RWPE1 (cell line): ENCODE results near the gene SYNDIG1.
A peak's percentile ranks its signal among the peaks of the same experiment; 100 is the strongest.

Experiments used
- CTCF ChIA-PET: fragments of 350-600 bp; sonication (Branson Sonifier 250); formaldehyde crosslinking; extraction: SDS; loops from one replicate; lab custom pipeline; 2021; lab: Yijun Ruan, JAX
- POLR2A ChIA-PET: fragments of 400-600 bp; formaldehyde crosslinking; extraction: SDS; loops from one replicate; lab custom pipeline; 2020; ENCODE audit warnings: antibody characterized with exemption; ENCODE audit not compliant: low non-redundant PET; lab: Yijun Ruan, JAX
- DNase-seq: peaks from one replicate; pipeline ENCODE4 v3.0.0; 2012; ENCODE audit warnings: low spot score
- H3K27ac ChIP-seq: fragments of 450-650 bp; 2 replicates; pipeline ENCODE4 v1.5.1; 2017
- TF ChIP-seq, protein P1 (sequence below): fragments of 450-650 bp; conservative IDR thresholded peaks from 2 replicates; pipeline ENCODE4 v1.5.1; 2017; ENCODE audit warnings: low read depth, mild to moderate bottlenecking

The SYNDIG1 gene

DNA sequence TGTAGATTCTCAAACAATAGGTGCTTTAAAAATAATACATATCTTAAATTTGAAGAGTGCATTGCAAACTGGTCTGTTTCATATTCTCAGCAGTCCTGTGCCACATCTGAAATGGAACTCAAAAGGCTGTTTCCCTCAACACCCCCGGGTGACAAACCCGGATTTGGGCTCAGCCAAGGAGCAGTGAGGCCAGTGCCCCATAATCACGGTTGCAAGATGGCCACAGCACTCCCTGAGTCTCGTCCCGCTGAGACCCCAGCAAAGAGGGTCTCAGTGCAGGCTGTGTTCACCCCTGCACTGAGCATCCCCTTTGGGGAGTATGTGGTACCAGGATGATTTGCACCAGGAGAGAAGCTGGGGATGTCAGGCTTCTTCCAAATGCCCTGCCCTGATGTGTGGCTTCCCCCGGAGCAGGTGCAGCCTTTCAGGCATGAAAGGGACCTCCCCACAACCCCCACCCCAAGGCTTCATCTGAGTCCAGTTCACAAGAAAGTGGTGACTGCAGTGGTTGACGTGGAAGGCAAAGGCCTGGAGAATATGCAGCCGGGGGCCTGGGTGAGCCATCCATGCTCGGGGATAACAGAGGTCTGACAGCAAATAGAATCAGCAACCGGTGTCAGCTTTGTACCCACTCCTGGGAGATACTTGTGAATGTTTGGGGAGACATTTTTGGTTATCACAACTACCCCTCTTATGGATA lies 202.9 kb downstream of the SYNDIG1 start:
- peak; percentile 21 for DNase-seq
- no peak overlapping the region for H3K27ac ChIP-seq
- TF ChIP-seq, protein P1, sequence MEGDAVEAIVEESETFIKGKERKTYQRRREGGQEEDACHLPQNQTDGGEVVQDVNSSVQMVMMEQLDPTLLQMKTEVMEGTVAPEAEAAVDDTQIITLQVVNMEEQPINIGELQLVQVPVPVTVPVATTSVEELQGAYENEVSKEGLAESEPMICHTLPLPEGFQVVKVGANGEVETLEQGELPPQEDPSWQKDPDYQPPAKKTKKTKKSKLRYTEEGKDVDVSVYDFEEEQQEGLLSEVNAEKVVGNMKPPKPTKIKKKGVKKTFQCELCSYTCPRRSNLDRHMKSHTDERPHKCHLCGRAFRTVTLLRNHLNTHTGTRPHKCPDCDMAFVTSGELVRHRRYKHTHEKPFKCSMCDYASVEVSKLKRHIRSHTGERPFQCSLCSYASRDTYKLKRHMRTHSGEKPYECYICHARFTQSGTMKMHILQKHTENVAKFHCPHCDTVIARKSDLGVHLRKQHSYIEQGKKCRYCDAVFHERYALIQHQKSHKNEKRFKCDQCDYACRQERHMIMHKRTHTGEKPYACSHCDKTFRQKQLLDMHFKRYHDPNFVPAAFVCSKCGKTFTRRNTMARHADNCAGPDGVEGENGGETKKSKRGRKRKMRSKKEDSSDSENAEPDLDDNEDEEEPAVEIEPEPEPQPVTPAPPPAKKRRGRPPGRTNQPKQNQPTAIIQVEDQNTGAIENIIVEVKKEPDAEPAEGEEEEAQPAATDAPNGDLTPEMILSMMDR, result no peak
- ChIA-PET CTCF (no interaction called here), POLR2A (no interaction called here)

DNA sequence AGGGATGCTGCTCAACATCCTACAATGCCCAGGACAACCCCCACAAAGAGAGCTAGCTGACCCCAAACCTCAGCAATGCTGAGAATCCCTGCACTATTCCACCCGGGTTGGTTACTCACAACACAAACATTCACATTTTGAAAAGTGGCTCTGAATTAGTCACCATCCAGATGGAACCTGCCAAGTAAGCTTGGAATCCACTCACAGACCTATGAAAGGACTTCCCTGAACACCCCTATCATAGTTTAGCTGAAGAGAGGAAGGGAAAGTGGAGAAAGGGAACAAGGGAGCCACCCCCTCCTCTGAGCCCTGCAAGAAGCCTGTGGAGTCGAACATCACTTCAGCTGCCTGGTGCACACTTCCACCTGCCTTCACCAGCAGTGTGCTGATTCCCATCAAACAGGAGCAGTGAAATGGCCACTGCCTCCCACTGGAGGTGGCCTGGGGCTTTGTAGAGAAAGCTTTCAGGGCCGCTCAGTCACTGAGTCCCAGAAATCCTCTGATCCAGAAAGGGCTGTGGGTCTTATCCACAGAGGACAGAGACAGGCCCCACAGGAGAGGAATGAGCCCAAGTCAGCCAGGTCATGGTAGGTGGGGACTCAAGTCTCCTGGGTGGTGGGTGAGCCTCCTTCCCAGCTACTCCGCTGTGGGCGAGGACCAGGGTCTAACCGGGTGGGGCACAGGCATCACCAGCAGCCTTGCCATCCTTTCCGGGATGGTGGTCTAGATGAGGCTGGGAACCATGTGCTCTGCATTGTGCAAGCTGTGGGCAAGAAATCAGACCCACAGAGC lies 203.7 kb downstream of the SYNDIG1 start:
- DNase-seq, result peak; percentile 90
- ChIA-PET POLR2A (no interaction called here), CTCF (no interaction called here)
- TF ChIP-seq, protein P1, result no peak
- H3K27ac ChIP-seq, result no peak overlapping the region

DNA sequence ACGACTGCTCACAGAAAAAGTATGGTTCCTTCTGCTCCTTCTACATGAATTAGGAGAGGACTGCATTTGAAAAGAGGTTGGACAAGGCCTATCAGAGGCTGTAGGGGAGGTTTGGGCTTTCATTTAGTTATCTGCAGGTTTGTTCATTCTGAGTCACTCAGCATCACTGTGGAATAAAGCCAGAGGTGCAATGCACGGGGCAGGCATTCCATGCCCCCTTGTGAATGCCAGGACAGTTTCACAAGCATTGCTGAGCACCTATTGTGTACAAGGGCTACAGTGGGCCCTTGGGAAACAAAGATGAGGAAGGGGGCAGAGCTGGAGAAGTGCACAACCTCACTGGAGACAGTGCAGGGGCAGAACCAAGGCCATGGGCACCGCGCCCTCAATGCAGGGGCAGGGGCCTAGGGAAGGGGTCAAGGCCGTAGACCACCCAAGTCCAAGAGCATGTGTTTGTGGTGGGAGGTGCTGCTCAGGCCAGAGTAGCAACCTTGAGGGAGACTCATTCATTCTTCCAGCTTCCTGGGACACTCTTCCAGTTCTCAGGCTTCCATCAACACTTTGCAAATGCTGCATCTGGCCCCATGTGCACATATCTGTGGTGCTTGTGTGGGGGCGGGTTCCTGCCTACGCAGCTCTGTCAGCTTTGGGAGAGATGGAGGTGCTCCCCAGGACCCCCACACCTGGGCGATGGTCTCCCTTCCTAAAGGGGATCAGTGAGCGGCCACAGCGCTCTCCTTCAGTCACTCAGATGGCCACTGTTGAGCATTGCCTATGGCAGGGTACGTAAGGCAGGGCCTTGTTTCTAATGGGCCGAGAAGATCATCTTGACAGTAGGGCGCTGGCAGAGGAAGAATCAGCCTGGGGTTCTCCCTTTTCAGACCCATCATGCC lies 204.5 kb downstream of the SYNDIG1 start:
- no peak overlapping the region for H3K27ac ChIP-seq
- ChIA-PET CTCF (no interaction called here), POLR2A (no interaction called here)
- TF ChIP-seq, protein P1, result no peak
- peak; percentile 44 for DNase-seq

DNA sequence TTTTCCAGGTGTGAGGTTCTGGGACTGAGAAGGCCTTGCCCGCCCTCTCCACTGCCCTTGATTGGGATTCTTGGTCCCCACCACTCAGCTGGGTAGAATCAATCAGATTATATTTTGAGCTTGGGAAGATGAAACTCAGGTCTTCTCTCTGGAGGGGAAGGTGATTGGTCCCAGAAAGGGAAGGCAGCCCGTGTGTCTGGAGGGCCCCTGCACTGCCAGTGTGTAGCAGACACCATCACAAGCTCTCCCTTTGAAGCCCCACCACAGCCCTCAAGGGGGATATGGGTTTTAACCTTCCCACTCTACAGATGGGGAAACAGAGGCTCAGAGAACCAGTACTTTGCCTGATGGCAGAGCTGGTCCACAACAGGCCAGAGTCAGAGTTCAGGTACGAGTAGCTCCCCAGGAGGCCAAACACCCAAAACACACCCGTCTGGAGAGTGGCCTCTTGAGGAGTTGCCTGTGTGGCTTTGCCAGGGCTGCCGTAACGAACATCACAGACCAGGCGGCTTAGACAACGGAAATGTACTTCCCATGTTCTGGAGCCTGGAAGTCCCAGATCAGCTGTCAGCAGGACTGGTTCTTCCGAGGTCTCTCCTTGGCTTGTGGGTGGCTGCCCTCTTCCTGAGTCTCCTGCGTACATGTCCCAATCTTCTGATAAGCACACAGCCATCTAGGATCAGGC lies 205.6 kb downstream of the SYNDIG1 start:
- TF ChIP-seq, protein P1, result no peak
- ChIA-PET CTCF (no interaction called here), POLR2A (no interaction called here)
- no peak for DNase-seq
- H3K27ac ChIP-seq, result no peak overlapping the region

DNA sequence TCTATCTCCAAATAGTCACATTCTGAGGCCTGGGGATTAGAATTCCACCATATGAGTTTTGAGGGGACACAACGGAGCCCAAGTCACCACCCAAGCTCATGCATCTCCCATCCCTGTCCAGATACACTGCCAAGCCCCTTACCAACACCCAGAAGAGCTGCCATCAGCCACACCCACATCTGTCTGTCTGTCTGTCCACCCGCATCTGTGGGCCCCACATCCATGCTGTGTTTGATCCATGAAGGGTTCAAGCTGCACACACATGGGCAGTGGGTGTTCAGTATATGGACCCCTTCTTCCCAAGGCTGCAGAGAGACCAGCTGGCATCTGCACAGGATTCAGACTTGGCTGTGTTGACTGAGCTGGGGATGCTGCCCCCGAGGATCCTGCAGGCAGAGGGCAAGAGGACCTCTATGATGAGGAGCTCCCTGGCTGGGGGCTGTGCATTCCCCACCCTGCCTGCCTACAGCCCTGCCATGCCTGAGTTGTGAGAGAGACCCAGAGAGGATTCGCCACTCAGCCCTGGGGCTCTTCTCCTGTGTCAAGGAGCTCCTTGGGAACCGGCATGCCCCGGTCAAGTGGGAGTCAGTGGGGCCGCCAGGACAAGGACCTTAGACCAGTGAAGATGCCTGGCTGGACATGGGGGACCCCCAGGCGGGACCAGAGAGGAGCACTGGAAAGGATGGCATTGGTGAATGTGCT lies 206.4 kb downstream of the SYNDIG1 start:
- ChIA-PET CTCF (interaction anchor here (0.6 kb wide), 1 partner anchor 184 kb away, joined by 4 read pairs; no protein-coding TSS in a partner anchor), POLR2A (no interaction called here)
- H3K27ac ChIP-seq, result no peak overlapping the region
- TF ChIP-seq, protein P1, result no peak
- DNase-seq, result no peak
